HG02798 (cell line): ENCODE results near the gene USH1C.

Source experiments
- ATAC-seq: cut with Tn5 transposase; IDR thresholded peaks from one replicate; pipeline ENCODE4 v1.9.1; 2021; ENCODE audit warnings: mild to moderate bottlenecking; ENCODE audit not compliant: unreplicated experiment, poor library complexity

USH1C gene

GRCh38 chr11:17528906-17529843 is 15.0 kb downstream of the USH1C start:
- no peak for ATAC-seq

GRCh38 chr11:17528181-17528691 is 16.0 kb downstream of the USH1C start:
- peak; percentile 77 for ATAC-seq

DNA sequence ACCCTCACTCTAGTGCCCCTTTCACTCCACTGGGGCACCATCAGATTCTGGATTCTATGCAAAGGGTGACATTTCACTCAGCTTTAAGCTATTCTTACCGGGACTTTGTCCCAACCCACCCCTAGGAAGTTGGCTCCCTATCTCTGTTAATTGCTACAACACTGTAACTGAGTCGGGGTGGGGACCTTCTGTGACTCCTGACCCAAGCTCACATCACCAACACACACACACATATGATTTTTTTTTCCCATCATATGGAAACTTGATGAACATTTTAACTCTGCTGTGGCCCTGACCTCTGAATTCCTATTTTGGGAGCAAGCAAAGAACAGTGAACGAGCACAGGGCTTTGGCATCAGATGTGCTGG is 16.6 kb downstream of the USH1C start:
- no peak for ATAC-seq

DNA sequence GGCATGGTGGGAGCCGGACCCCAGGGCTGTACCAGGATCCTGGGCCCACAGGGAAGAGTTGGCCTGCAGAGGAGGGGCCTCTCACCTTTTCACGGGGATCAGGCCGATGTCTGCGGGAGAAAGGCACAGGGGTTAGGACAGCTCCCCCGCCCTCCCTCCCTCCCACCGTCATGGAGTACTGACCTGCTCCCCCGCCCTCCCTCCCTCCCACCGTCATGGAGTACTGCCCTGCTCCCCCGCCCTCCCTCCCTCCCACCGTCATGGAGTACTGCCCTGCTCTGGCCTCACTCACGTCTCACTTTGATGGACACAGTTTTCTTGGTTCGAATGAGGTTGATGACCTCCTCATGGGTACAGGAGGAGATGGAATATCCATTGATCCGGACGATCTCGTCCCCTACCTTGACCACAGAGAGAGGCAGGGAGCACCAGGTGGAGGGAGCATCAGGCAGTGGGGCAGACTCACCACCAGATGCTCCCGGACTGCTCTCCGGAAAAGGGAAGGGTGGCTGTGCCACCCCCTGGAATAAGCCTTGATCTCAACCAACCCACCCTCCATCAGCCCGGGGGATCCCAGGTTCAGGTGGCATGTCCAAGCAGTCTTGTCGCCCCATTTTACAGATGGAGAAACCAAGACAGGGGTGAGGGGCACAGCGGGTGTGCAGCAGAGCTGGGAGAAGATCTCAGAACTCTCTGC is 17.1 kb downstream of the USH1C start:
- ATAC-seq, result no peak

DNA sequence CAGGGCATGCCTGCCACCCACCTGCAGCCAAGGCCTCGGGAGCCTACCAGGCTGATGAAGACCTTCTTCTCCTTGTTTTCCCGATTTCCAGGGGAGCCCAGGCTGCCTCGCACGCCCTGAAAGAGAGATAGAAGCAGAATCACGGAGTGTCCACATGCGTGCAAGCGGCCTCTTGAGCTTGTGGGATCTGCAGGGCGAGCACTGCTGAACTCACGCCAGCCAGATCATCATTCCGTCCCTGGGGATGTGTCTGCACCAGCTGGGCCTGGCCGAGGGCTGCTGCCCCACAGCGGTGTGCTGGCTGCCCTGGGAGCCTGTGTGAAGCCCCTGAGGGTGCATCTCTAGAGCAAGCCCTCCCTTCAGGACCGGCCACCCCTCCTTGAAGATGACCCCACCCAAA is 17.9 kb downstream of the USH1C start:
- no peak for ATAC-seq

GRCh38 chr11:17525570-17525969 is 18.6 kb downstream of the USH1C start:
- ATAC-seq, result no peak

GRCh38 chr11:17524221-17524620 is 20.0 kb downstream of the USH1C start:
- no peak for ATAC-seq

- ATAC-seq, result no peak
Measured at GRCh38 chr11:17522655-17523054, 21.6 kb downstream of the USH1C start.

DNA sequence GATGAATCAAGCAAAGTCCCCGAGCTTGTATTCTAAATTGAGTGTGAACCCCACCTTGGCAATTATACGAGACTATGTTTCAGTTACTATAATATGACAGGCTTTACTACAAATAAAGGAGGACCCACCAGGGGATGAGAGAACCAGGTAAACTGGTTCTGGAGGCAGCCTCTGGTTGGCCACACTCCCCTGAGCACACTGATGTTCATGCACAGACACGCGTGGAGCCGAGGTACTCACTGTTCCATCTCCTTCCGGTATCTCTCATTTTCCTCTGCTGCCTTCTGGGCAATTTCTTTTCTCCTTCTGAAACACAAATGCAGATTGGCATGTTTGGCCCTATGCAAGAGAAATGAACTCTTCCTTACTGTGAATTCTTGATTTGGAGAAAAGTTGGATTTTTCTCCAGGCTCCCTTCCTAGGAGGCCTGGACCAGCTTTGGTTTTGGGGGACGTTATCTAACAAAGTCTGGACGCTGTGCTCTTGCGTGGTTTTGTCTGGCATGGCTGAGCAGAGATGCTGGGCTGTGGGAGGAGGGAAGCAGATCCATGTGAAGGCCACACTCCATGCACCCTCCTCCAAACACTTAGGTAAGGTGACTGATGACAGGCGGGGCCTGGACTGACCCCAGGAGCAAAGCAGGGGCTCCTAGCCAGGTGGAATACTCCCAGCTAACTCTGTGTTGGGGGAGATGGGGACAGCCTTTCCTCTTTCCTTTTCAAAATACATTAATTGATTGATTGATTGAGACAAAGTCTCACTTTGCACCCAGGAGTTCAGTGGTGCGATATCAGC is 22.9 kb downstream of the USH1C start:
- no peak for ATAC-seq

DNA sequence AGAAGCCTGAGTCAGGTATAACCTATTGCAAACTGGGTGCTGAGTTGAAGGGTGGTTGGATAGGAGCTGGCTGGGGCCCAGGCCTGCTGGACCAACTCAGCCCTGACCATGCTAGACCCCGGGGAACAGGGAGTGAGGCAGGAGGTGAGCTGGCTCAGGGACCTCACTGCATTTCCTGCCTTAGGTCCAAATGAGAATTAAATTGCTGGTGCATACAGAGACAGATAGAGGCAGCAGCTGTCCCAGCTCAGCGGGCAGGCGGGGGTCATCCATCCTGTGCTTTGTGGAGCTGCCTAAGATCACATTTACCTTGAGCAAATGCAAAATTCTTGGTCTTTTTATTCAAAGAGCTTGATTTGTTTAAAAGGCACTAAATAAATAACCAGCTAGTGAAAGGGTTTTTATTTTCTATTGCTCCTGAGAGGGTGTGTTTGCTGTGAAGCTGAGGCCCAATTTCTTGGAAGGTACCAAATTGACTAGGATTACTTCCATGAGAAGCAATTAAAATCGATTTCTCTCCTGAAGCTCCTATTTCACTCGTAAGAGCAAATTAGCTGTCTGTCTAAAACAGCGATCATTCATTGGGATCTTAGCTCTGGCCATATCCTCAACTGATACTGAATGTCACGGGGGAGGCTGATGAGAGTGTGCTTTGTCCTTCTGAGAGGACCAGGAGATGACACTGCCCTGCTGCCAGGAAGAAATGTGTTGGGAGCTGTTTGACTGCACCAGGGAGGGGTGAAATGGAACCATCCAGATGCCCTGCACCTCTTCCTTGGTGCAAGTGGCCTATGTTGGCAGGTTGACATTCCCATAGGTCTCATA is 24.9 kb downstream of the USH1C start:
- no peak for ATAC-seq

DNA sequence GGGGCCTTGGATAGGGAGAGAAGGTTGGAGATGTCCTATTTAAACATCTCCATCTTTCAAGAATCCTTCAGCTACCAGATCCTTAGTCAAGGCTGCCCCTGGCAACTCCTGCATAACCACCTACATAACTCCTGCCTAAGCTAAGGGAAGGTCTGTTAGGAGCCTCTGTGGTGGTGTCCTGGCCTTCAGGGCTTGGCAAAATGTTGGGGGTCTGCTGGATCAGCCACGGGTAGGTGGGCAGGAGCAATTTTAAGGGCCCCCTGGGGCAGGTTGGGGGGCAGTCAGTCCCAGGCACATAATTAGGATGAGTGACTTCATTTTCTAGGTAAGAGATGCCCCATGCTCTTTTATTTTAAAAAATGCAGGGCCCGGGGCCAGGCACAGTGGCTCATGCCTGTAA is 25.9 kb downstream of the USH1C start:
- no peak for ATAC-seq

DNA sequence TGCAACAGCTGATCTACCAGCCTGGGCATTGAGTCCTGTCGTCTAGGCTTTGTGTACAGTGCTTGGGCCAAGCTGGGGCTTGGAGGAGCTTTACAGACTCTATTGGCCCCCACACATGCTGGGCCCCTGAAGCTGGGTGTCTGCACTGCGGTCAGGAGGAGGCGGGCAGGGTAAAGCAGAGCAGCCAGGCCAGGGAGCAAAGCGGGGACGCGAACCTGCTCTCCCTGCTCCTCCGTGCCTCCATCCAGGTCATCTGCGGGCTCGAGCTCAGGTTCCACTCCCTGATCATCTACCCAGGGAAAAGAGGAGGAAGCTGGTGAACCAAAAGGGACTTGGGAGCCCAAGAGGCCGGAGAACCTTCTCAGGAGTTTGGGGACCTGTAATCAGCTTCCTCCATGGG is 27.0 kb downstream of the USH1C start:
- no peak for ATAC-seq

- no peak for ATAC-seq
Measured at GRCh38 chr11:17516551-17517150, 27.6 kb downstream of the USH1C start.

DNA sequence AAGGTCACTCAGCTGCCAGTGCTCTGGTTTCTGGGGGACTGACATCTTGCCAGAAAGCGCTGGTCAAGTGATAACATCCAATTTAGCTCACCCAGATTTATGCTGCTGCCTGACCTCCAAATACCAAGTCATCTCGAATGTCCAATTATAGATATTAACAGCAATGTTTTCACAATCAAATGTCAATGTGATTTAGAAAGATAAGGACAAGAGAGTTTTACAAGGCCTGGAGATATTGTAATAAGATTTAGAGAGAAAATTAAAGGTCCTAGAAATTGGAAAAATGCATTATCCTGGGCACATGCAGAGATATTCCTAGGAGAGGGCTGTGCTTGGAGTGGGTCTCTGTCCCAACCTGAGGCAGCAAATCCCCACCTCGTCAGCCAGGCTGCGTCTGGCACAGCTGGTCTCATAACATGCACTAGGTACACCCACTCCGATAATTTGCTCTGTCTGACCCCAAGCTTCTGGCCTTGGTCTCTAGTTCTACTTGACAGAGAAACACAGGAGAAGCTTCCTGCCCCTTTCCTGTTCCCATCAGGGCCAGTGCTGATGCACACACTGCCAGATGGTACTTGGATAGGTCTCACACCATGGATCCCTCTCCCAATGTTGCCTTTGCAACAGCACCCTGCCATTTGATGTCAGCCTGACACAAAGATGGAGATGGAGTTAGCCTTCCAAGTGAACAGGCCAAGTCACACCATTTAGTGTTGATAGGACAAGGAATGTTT is 28.6 kb downstream of the USH1C start:
- no peak for ATAC-seq

DNA sequence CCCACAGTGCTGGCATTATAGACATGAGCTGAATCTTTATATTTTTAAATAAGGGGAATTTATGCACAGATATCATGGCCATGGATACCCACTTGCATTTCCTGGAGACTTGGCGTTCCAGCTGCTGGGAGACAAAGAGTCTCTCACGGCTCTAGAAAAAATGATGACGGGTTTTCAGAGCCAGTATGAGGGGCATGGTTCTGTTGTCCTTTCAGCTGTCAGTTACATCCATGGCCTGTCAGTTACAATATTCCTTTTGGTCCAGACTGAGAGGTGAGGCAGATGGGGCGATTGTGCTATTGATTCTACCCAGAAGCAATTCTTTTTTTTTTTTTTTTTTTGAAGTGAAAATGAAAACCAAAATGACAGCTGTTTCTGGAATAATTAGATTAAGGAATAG is 29.7 kb downstream of the USH1C start:
- no peak for ATAC-seq

- ATAC-seq, result no peak
Measured at GRCh38 chr11:17513853-17514252, 30.4 kb downstream of the USH1C start.

DNA sequence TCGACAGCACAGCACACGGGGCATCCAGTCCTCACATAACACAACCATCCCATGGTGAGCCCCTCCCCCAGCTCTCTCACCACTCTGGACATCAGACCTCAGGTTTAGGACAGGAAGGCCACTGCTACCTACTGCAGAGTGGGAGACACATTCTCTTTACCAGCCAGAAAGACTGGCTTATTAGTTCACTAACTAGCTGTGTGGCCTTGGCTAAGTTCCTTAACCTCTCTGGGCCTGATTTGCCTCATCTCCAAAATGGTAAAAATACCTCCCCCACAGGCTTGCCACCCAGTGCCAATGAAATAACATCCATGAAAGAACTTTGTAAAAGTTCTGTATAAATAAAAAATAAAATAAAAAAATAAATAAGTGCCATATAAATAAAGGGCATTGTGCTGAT is 32.1 kb downstream of the USH1C start:
- no peak for ATAC-seq

DNA sequence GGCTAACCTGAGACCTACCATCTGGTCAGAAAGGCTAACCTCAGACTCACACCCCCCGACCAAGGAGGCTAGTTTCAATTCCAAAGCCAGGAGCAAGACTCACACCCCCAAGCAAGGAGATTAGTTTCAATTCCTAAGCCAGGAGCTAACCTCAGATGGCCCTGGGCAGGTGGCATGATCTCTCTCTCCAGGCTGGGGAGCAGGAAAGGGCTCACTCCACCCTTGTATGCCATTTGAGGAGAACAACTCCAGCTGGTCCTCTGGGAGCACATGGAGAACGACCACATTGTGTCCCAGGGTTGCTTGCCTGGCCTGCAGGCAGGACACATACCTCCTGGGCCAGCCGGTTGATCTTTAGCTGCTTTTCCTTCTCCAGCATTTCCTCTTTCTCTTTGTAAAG is 32.6 kb downstream of the USH1C start:
- no peak for ATAC-seq
